Putamen (tissue), 1 donor: ENCODE data around the gene PLXNA4.
"Not testable (repeated sequence)": the region's sequence is repeated elsewhere in the genome, so short reads cannot be mapped to it uniquely, and the experiment has no call there.

Experiments used
- DNase-seq: peaks from one replicate; pipeline ENCODE4 v3.0.0-alpha.2; 2016; ENCODE audit warnings: low spot score

The PLXNA4 gene

GRCh38 chr7:132414857-132415256 lies 161.4 kb downstream of the PLXNA4 start:
- DNase-seq, result no peak

DNA sequence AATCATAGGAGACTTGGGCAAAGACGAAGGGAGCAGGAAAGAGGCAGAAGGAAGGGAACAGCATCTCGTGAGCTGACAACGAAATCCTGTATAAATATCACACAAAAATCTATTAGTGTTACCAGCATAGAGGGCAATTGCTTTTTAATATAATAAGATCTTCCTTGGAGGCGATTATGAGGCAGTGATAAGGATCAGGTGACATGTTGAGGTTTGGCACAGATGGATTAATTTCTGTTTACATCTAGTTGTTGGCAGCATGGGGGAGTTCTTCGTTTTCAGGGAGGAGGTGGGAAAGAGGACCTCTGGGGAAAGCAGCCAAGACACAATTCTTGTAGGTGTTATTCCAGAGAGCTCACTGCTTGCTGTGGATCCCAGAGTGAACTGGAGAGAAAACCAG lies 163.8 kb downstream of the PLXNA4 start:
- no peak for DNase-seq

GRCh38 chr7:132410861-132411541 lies 165.3 kb downstream of the PLXNA4 start:
- no peak for DNase-seq

- DNase-seq, result no peak
Observed at GRCh38 chr7:132410385-132410784, 165.9 kb downstream of the PLXNA4 start.

DNA sequence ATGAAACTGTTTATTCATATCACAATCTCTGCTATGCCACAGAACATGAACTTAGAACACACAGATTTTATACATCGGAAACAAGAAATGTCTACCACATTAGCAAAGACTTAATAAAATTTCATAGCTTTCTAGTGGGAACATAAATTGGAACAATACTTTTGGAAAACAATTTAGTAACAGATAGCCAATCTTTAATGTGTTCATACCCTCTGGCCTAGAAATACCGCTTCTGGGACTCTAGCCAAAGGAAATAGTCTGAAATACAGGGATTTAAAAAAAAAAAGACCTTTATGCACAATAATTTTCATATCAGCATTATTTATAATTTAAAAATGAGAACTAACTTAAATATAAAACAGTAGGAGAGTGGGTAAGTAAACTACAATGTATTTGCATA lies 168.5 kb downstream of the PLXNA4 start:
- no peak for DNase-seq

DNA sequence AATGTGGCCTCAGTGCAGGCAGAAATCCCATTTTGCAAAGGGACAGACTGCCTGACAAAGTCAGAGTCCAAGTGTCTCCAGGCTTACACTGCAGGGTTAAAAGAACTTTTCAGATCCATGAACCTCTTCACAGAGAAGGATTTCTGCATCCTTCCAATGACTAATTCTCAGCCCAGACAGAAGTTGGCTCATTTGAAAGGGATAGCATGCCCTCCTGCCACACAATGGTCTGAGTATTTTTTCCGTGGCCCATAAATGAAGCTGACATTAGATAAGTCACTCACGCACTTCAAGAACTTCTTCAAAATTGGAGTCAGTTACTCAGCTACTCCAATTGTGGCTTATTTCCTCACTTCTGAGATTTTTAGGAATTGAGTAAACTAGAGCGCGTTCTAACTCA lies 170.2 kb downstream of the PLXNA4 start:
- no peak for DNase-seq

DNA sequence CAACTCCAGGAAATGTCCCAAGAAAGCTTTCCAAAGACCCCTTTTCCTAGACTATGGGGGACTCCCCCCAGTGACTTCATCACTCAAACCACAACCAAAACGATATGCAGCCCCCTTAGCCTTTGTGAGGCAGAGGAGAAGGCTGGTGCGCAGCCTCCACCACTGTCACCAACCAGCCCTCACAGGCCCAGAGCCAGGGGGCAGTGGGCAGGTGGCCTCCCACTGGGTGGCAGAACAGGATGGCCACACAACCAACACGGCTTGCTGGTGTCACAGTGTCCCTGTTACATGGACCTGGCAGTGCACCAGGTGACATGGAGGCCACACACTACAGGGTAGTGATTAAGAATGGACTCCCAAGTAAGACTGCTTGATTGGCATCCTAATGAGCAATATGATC lies 172.0 kb downstream of the PLXNA4 start:
- DNase-seq, result no peak

- no peak for DNase-seq
Observed at GRCh38 chr7:132403465-132404110, 172.7 kb downstream of the PLXNA4 start.

GRCh38 chr7:132402751-132403245 lies 173.5 kb downstream of the PLXNA4 start:
- peak; percentile 13 for DNase-seq

- no peak for DNase-seq
Observed at GRCh38 chr7:132402096-132402495, 174.2 kb downstream of the PLXNA4 start.

GRCh38 chr7:132400561-132401142 lies 175.6 kb downstream of the PLXNA4 start:
- no peak for DNase-seq

DNA sequence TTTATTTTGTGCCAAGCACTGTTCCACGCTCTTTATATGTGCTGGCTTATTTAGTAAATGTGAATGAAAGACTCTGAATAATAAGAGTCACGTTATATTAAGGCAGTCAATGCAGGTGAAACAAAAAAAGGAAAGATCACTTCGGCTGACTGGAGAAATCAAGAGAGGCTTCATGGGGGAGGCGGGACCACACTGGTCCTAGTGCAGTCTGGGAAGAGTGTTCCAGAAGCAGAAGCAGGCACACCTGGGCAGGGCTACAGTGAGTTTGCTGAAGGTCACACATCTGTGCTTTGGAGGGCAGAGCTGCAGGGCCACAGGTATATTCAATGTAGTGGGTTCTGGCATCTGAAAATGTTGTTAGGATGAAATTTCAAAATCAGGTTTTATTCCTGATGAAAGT lies 176.9 kb downstream of the PLXNA4 start:
- no peak for DNase-seq

DNA sequence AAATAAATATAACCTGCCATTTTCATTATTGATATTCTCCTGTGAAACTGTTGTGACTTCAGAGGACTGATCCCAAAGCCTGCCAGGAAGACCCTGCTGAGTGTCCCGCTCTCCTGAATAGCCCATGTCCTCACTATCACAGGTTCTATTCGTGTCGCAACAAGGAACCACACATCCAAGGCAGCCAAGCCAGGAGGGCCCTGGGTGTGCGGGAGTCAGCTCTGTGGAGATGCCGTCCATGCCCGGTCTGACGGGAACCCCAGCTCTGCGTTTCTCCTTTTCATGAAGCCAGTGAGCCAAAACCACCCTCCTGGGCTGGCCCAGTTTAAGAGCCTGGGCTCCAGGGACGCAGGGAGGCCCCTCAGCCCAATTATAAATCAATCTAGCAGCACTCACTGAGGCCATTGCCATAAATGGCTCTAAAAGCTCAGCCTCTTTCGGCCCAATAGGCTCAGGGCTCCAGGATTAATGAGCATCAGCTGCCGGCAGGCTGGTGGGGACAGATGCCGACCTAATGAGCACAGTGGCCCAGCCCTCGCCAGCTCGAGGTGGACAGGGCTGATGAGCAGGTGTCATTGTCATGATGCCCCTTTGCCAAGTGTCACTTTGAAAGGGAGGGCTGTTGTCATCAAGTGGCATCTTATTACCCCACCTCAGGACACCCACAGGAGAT lies 177.9 kb downstream of the PLXNA4 start:
- DNase-seq, result no peak

DNA sequence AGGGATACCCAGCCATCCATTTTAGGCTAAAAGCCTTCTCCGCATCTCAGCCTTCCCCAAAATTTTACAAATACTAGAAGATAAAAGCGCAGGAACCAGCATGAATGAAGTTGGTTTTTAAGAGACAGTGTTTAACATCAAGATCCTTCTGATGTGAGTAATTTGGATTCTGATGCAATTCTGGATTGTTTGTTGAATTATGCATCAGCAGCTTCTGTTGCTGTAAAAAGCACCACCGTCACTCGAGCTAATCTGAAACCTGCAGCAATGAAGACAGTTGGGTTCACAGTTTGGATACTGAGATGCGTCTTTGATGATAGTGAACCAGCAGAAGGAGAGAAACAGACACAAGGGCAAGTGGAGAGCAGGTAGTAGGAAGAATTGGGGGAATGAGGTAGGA lies 179.2 kb downstream of the PLXNA4 start:
- DNase-seq, result no peak

DNA sequence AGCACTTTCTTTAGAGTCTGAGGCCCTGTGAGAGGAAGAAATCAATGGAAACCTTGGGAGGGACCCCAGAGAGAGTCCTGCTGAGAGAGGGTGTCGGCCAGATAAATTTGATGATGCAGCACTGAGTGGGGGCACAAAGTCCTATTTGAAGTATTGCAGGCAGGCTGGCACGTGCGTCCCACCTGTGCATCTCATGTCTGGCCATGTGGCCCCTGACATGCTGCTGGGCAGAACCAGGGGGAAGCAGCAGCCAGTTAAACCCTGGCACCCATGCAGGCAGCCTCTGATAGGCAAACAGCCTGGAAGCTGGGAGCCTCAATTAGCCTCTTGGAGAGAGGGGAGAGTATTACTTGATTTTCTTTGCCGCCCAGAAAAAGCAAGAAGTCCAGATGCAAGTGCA lies 180.9 kb downstream of the PLXNA4 start:
- no peak for DNase-seq

- no peak for DNase-seq
Observed at GRCh38 chr7:132394283-132395198, 181.7 kb downstream of the PLXNA4 start.

GRCh38 chr7:132393789-132394261 lies 182.4 kb downstream of the PLXNA4 start:
- no peak for DNase-seq

DNA sequence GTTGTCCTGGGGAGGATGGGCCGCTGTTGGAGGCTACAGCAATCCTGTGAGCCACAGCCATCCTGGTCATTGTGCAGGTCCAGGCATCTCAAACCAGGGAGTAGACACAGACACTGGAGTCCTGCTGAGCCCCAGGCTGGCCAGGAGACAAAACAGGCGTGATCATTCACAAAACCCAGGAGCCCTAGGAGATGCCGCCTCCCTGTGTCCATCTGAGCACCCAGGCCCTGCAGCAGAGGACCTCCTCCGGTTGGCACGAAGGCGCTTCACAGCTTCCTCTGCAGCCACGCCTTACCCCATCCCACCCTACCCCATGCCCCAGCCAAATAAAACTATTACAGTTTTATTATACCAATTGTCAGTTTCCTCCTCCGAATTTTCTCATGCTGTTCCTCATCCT lies 183.6 kb downstream of the PLXNA4 start:
- DNase-seq, result no peak

DNA sequence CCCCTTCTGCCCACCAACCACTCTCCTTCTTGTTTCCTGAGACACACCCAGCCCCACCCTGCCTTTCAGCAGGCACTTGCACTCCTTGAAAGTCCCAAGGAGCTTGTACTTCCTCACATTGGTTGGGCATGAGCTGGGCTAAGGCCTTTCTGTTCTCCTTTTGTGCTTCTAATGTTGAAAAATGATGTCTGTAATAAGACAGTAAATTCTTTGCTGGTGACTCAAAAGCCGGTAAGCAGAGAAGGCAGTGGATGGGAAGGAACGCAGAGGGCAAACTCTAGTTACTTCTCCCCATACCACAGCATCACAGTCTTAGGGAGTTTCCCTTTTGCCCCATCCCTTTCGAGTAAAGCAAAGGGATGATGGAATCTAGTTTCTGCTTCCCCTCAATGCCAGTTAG lies 185.6 kb downstream of the PLXNA4 start:
- no peak for DNase-seq

GRCh38 chr7:132390049-132390448 lies 186.2 kb downstream of the PLXNA4 start:
- DNase-seq, result not testable (repeated sequence)

DNA sequence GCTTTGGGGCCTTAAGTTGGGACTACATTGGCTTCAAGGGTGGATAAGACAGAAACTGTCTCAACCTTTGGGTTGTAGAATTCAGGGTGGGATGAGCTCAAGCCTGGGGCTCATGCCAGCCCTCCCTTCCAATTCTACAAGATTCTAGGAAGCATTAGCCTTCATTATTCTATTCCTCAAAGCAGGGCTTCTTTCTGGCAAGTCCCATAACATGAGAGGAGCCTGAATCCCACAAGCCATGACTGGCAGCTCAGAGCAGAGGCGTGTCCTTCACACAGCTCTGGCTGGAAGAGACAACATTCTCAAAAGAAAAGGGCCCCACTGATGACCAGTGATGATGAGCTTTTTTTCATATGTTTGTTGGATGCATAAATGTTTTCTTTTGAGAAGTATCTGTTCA lies 187.6 kb downstream of the PLXNA4 start:
- no peak for DNase-seq

- DNase-seq, result no peak
Observed at GRCh38 chr7:132387596-132387995, 188.7 kb downstream of the PLXNA4 start.
